Stimulated activated CD4-positive, alpha-beta T cell treated with anti-CD3 and anti-CD28 coated beads, TNF-alpha, amount 100 ng/mL, for 24 hours (primary cell): ENCODE measurements around the gene CDC42BPA.
"Not testable (repeated sequence)": the region's sequence is repeated elsewhere in the genome, so short reads cannot be mapped to it uniquely, and the experiment has no call there.

ENCODE experiments used
- DNase-seq, 3 experiments: peaks; one replicate each; pipeline ENCODE4 v3.0.0-alpha.2; 2020; ENCODE audit warnings: low read depth in 3 of 3

The CDC42BPA gene

DNA sequence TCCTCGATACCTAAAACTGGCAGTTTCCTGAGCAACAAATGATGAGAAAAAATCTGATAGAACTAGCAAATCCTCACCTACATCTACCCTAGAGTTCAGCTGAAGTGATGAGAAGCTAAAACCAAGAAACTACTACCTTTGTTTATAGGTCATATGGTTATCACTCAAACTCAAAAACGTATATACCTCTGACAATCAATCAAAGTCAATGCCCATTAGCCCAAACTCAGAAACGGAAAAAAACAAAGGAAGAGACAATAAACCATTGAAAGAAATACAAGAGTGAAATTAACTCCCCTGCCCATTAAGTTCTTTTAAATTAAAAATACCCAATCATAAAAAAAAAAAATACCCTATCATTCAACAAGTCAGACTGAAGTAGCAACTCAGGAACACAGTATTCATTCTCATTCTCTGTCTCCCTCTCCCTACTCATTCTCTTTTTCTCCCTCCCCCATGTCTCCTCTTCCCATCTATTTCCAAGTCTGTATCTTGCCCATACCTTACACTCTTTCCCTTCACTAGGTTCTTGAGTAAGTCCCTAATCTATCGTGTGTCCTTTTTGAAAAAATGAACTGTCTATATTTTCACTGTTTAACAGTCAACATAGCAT is 6.8 kb downstream of the CDC42BPA start:
- no peak for DNase-seq

DNA sequence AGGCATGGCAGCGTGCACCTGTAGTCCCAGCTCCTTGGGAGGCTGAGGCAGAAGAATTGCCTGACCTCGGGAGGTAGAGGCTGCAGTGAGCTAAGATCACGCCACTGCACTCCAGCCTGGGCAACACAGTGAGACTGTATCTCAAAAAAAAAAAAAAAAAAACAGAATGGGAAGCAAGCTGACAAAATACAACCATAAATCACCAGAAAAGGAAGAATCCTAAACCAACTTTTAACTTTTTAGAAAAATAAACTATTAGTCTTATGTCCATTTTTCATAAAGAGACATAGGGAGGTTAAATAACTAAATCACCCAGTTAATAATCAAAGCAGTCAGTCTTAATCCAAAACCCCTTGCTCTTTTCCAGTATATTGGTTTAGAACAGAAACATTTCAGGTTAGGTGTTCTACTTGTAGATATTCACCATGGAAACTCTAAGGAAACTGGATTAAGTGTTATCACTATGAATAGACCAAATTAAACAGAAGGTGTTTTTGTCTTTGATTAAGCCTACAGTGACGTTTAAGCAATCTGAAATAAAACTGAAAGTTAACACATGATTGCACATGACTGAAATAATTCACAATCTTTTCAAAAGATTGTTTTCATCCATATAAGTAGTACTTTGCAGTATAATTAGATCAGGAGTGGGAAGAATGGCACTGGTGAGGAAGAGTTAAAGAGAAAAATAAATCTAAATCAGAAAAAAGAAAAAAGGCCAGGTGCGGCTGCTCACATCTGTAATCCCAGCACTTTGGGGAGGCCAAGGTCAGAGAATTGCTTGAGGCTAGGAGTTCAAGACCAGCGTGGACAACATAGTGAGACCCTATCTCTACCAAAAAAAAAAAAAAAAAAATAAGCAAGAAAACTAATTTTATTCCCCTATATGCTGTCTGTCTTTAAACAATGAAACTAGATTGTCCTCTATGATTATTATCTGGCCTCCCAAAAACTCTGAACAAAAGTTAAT is 9.6 kb downstream of the CDC42BPA start:
- DNase-seq = no peak

DNA sequence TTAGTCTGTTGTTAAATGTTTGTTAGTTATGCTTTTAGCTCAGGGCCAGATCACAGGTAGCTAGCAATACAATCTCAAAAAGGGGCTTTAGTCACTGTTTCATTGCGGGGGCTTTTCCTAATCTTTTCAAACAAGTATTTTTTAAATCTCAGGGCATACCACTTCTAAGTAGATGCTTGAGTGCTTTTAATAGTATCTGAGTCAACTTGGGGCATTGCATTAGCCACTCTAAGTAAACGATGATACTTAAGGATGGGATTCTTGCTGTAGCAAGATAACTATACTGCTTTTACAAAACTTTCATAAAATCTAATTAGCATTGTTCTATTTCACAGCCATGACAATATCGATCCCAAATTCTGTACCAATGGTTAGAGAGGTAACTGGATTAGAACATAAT is 11.6 kb downstream of the CDC42BPA start:
- no peak for DNase-seq

DNA sequence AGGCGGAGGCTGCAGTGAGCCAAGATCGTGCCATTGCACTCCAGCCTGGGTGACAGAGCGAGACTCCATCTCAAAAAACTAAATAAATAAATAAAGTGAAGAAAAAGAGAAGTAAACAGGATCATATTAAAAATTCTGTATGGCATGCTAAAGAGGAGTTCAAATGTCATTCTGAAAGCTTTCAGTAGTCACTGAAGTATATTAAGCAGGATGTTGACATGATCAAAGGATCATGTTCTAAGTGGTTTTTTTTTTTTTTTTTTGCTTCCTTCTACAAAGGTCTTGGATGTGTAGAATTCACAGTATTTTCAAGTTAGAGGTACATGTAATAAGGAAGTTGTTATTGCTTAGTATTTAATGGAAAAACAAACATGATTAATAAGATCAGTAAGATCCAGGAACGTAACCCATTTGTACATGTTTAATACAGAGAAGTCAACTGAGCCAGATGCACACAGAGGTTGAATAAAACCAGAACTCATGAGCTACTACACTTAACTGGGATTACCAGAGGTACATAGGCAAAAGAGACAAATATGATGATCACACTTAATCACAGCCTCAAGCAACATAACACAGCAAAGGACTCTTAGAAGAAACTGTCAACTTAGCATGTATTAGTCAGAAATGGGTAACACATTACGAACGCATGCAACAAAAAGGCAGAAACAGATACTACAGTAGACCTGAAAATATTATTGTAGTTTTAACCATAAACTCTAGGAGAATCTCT is 12.2 kb downstream of the CDC42BPA start:
- DNase-seq = no peak

DNA sequence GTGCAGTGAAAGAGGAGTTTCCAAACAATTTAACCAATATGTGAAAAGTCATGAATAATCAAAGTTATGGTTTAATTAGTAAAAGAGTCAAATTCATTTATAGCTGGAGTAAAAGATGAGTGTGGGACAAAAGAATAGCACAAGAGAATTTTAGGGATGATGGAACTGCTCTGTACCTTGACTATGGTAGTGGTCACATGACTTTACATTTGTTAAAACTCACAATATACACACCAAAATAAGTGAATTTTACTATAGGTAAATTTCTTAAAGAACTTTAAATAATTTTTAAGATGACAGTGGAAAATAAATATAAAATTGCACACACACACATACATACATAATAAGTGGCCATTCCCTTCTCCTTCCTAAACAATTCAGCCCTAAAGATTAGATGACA is 13.6 kb downstream of the CDC42BPA start:
- no peak for DNase-seq

DNA sequence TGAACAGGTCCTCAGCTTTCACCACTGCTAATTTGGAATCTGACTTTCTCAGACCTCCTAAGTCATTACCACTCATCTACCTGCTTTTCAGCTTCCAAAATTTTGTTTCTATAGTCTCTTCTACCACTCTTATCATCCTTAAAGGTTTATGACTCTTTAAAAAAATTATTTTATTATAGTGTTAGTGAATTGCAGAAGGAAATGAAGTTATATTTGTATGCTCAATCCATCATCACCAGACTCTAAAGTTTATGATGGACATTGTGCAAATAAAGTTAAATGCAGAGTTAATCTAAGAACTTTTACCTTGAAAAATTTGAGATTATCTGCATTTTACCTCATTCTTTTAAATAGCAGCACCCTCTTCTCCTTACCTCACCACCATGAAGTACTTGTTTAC is 14.6 kb downstream of the CDC42BPA start:
- DNase-seq = no peak

DNA sequence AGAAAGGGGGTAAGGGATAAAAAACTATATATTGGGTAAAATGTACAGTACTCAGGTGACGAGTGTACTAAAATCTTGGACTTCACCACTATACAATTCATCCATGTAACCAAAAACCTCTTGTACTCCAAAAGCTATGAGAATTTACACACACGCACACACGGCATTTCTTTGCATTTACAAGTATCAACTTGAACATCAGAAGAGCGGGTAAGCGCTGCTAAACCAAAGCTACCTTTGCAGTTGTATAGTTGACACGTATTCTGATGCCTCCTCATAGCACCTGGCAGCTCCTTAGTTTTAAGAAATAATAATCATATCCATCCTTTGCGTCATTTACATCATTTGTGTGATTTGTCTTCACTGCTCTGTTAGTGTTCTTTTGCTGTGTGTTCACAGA is 17.6 kb downstream of the CDC42BPA start:
- no peak for DNase-seq

DNA sequence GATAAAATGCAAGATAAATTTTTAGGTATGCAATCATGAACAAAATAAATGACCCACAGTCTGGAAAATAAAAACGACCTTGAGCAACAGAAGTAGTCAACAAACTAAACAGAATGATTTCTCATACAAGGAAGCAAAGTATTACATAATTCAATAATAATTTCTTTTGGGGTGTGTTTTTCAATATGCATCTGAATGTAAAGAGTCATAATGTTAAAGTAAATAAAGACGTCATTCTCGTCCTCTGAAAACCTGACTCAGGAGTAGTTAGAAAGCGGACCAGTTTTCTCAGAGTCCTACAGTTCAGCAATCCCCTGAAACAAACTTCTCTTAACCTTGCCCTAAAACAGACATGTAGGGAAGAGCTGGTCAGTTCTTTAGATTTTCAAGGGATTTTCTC is 18.6 kb downstream of the CDC42BPA start:
- no peak for DNase-seq

DNA sequence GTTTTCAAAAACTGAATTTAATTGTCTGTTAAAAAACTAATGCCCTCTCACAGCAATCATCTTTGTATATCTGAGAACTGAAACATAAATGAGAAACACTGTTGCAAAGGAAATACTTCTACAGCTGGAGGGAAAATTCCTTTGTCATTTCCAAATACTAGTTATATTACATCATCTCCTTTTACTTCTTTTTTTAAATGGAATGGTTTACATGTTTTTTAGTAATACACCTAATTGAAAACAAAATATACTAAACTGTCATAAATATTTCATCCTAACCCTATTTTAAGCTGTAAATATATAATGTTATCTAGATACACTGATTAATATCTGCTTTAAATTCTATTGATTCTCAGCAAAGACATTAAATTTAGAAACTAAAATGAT is 19.1 kb downstream of the CDC42BPA start:
- no peak for DNase-seq

DNA sequence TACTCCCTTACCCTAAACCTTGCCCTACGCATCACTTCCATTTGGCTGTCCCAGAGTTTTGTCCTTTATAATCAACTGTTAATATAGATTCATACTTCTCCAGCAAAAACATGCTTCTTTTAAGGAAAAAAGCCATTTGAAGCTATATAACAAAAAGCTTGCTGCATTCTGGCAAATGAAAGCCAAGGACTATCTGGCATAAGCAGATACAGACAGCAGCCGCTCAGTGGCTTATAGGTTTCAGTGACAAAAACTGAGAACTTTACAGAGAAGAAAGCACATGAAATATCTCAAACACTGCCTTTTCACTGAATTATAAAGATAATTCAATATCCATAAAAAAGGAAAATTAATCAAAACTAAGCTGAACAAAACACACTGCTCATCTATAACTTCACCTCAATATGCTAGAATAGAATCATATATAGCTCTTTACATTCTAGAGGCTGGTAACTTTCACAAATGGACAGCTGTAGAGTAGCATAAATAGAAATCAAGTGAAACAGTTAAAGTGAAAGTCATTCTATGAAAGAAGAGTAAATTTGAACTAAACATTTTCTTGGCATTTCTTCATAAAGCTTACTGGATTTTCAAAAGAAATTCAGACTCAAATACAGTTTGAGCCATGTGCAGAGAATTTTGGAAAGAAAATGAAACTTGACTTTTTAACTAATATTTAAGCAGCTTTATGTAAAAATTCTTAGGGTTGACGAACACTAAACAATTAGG is 19.6 kb downstream of the CDC42BPA start:
- no peak for DNase-seq

DNA sequence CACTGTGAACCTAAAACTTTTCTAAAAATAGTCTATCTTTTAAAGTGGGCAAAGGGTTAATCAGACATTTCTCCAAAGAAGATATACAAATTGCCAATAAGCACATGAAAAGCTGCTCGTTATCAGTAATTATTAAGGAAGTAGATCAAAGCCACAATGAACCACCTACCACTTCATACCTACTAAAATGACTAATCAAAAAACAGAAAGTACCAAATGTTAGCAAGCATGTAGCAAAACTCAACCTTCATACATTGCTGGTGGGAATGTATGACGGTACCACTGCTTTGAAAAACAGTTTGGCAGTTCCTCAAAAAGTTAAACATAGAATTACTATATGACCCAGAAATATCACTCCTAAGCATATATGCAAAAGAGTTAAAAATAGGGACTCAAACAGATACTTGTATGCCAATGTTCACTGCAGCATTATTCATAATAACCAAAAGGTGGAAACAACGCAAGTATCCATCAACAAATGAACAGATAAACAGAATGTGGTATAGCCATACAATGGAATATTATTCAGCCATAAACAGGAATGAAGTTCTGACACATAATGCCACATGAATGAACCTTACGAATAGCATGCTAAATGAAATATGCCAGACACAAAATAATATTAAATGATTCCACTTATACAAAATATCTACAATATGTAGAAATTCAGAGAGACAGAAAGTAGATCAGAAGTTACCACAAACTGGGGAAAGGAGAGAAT is 21.1 kb downstream of the CDC42BPA start:
- no peak for DNase-seq

DNA sequence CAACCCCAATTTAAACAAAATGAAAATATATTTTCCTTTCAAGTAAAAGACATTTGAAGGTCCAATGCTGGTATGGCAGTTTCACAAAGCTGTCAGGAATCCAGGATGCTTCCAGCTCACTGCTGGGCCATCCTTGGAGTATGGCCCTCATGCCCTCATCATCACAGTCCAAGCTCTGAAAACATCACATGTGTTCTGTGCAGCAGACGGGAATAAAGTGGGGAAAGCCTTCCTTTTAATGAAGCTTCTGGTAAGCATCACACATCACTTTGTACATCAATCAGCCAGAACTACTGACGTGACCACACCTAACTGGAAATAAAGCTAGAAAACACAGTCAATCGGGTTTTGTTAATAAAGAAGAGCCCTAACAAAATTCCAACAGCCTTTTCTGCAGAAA is 22.7 kb downstream of the CDC42BPA start:
- DNase-seq = no peak

DNA sequence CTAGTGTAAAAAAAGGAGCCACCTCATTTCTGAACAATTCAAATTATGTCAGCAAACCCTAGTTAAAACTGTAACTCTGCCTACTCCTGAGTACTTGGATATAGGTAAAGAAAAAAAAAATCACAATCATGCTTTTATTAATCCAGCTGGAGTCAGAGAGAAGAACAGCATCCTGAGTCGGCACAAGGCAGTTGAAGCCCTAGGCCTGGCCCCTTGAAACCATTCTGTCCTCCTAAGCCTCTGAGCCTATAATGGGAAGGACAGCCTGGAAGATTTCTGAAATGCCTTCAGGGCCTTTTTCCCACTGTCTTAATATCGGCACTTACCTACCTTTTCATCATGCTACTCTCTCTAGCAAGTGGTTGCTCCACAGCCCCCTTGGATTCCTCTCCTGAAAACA is 32.5 kb downstream of the CDC42BPA start:
- DNase-seq = no peak

DNA sequence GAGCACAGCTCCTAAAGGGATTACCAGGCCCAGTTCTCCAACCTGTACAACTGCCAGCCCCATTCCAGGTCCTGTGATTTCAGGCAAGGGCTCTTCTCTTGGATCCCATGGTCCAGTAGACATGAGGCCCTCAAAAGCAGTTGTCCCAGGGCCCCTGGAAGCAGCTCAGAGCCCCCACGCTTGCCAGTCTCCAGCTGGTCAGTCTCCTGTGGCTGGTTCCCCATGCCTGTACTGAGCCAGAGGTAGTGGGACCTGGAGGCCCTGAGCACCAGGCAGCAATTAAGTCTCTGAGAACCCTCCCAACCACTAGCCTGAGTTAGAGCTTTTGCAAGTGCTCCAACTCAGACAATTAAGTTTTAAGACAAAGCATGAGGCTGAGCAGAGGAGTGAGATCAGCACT is 36.9 kb downstream of the CDC42BPA start:
- DNase-seq = no peak

DNA sequence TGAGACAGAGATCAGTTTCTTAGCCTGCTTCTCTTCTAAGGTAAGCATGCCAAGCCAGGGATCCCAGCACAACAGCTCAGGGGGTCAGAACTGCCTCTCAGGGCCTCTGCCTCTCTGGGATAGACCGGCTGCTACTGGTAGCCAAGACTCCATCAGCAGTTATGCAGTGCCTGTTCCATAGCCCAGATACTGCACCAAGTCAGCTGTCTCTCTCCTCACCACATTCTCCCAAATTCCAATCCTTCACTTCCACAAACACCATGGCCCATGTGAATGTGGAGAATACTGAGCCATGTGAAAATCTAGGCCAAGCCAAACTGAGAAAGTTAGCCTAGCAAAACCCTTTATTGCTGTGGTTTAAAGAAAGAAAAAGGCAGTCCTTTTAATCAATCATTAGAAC is 37.5 kb downstream of the CDC42BPA start:
- DNase-seq = no peak

DNA sequence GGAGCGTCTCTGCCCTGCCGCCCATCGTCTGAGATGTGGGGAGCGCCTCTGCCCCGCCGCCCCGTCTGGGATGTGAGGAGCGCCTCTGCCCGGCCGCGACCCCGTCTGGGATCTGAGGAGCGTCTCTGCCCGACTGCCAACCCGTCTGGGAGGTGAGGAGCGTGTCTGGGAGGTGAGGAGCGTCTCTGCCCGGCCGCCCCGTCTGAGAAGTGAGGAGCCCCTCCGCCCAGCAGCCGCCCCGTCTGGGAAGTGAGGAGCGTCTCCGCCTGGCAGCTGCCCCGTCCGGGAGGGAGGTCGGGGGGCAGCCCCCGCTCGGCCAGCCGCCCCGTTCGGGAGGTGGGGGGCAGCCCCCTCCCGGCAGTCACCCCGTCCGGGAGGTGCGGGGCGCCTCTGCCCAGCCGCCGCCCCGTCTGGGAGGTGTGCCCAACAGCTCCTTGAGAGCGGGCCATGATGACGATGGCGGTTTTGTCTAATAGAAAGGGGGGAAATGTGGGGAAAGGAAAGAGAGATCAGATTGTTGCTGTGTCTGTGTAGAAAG is 42.1 kb downstream of the CDC42BPA start:
- DNase-seq = not testable (repeated sequence)

DNA sequence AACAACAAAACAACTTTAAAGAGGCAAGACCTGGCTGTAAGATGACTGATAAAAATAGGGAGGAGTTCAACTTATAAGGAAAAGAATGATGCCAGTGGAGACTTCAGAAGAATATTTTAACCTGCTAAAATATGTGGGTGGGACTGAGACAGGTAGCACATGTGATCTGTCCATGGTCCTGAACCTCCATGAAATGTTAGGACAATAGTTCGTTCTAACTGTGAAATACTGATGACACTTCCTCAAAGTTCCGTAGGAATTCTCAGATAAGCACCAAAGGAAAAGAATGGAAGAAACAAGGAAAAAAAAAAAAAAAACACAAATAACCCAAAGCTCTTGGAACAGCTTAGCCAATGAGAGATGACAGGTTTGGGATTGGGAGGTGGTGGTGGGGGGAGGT is 44.7 kb downstream of the CDC42BPA start:
- no peak for DNase-seq

DNA sequence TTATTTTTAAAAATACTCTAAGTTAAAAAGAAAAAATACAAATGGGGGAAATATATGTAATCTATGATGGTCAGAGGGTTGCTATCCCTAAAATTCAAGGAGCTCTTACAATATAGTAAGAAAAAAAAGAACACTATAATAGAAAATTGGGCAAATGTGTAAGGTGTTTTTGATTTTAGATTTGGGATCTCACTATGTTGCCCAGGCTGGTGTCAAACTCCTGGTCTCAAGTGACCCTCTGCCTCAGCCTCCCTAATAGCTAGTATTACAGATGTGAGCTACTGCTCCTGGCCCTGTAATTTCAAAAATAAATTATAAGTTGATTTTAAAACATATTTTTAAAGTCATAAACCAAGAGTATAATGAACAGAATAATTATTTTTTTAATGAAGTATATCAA is 45.9 kb downstream of the CDC42BPA start:
- DNase-seq = no peak

DNA sequence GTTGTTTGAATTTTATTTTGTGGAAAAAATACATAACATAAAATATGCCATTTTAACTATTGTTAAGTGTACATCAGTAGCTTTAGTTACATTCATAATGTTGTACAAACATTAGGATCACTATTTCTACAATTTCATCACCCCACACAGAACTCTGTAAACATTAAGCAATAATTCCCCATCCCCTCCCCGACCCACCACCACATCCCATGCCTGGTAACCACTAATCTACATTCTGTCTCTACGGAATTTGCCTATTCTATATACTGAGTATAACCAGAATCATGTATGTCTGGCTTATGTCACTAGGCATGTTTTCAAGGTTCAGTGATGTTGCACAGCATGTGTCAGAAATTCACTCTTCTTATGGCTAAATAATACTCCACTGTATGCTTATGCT is 47.7 kb downstream of the CDC42BPA start:
- DNase-seq = no peak

DNA sequence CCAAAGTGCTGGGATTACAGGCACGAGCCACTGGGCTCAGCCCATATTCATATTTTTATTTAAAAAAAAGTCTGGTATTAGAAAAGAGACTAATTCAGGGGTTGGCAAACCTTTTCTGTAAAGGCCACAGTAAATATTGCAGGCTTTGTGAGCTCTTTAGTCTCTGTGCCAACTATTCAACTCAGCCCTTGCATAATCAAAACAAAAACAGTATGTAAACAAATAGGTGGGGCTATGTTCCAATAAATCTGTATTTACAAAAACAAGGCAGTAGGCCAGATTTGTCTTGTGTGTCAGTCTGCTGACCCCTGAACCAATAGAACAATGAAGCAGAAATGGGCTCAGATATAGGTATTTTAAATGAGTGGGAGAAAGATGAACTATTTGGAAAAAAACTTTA is 49.3 kb downstream of the CDC42BPA start:
- no peak for DNase-seq

DNA sequence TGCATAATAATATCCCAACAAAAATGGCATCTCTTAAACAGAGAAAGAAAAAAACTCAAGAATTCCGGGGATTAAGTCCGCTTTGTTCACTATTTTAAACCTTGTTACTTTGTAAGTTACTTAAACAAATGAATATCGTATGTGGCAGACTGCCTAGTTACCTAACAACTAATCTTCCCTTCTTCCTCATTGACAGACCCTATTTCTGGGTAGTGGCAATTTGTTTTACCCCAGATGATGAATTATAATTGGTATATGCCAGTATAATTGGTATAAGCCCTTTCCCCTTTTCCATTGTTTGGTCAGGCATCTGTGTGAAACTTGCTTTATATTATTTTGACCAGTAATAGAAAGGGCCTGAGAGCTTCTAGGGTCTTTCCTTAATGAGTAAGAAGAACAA is 52.4 kb downstream of the CDC42BPA start:
- DNase-seq = no peak
